MCF 10A (cell line): ENCODE data around the gene ITIH1. TPM values are rescaled to one million over a fixed set of nuclear protein-coding genes. Genes with fewer than 3 reads are reported as not detected.

Source experiments
- BruUV-seq: library from RNA; stranded (reverse); fragments of 400-500 nt; replicated peaks from 2 replicates; lab custom pipeline; 2021; lab: Mats Ljungman, UMichigan
- CTCF ChIA-PET: fragments of 300-600 bp; sonication (Branson Sonifier 250); formaldehyde crosslinking; extraction: SDS; loops from one replicate; lab custom pipeline; 2021; ENCODE audit warnings: antibody characterized with exemption, inconsistent platforms; lab: Yijun Ruan, JAX
- POLR2A ChIA-PET: fragments of 300-600, 350-650 bp; sonication (Branson Sonifier 250); formaldehyde crosslinking; extraction: SDS; loops from one replicate; lab custom pipeline; 2020; ENCODE audit warnings: antibody characterized with exemption, inconsistent platforms; lab: Yijun Ruan, JAX
- DNase-seq: peaks from one replicate; pipeline ENCODE4 v3.0.0-alpha.2; 2018; ENCODE audit not compliant: unreplicated experiment
- H3K27ac Mint-ChIP-seq: one replicate; pipeline ENCODE4 v1.8.0; 2022; ENCODE audit warnings: mild to moderate bottlenecking, low read depth, mixed read lengths; ENCODE audit not compliant: unreplicated experiment
- H3K27me3 Mint-ChIP-seq: one replicate; pipeline ENCODE4 v1.8.0; 2022; ENCODE audit warnings: mixed read lengths; ENCODE audit not compliant: insufficient read depth, unreplicated experiment
- H3K36me3 Mint-ChIP-seq: one replicate; pipeline ENCODE4 v1.8.0; 2022; ENCODE audit warnings: mild to moderate bottlenecking, moderate library complexity, mixed read lengths; ENCODE audit not compliant: insufficient read depth, unreplicated experiment
- H3K4me1 Mint-ChIP-seq: one replicate; pipeline ENCODE4 v1.8.0; 2022; ENCODE audit warnings: mixed read lengths; ENCODE audit not compliant: insufficient read depth, unreplicated experiment
- H3K4me3 Mint-ChIP-seq: one replicate; pipeline ENCODE4 v1.8.0; 2022; ENCODE audit warnings: mild to moderate bottlenecking, moderate library complexity, mixed read lengths; ENCODE audit not compliant: unreplicated experiment
- H3K9me3 Mint-ChIP-seq: one replicate; pipeline ENCODE4 v1.8.0; 2022; ENCODE audit warnings: mixed read lengths; ENCODE audit not compliant: unreplicated experiment
- CTCF ChIP-seq: fragments of 200-600 bp; IDR thresholded peaks from one replicate; pipeline ENCODE4 v1.8.0; 2022; ENCODE audit warnings: antibody characterized with exemption, mild to moderate bottlenecking; ENCODE audit not compliant: unreplicated experiment
- intact Hi-C: fragments of 100-400 bp; cut with micrococcal nuclease; formaldehyde crosslinking; loops from 2 replicates; pipeline ENCODE4 v1.14.1; 2022
- total RNA-seq: library from RNA; stranded (reverse); gene quantifications from 2 replicates; pipeline ENCODE4 v1.2.3, GENCODE V29; 2022

ITIH1 gene
- total RNA-seq, 1 experiment from 2014 or later: not detected

- peaks cover 36% of the 10 kb centered on the region for H3K27me3 Mint-ChIP-seq
- no peaks in the 10 kb centered on the region for H3K4me1 Mint-ChIP-seq
- no peak overlapping the region for H3K27ac Mint-ChIP-seq
- no TSS peak for BruUV-seq
- CTCF ChIA-PET: no interaction called here
- no peaks in the 10 kb centered on the region for H3K36me3 Mint-ChIP-seq
- intact Hi-C loops: no loop called here
- no peaks in the 10 kb centered on the region for H3K9me3 Mint-ChIP-seq
- POLR2A ChIA-PET: interaction anchor here (1.0 kb wide), 1 partner anchor 10 kb away, joined by 5 read pairs; no protein-coding TSS in a partner anchor
- no peak for TF ChIP-seq CTCF
- no peak overlapping the region for H3K4me3 Mint-ChIP-seq
- DNase-seq: no peak
Observed at GRCh38 chr3:52782412-52783210, 5.2 kb downstream of the ITIH1 start.

- Mint-ChIP-seq H3K36me3 (no peaks in the 10 kb centered on the region), H3K27ac (no peak overlapping the region), H3K4me1 (no peaks in the 10 kb centered on the region), H3K27me3 (peaks cover 36% of the 10 kb centered on the region), H3K9me3 (no peaks in the 10 kb centered on the region), H3K4me3 (no peak overlapping the region)
- intact Hi-C loops: no loop called here
- no peak for TF ChIP-seq CTCF
- BruUV-seq: no TSS peak
- no peak for DNase-seq
- CTCF ChIA-PET: no interaction called here
- POLR2A ChIA-PET: interaction anchor here (1.0 kb wide), 1 partner anchor 11 kb away, joined by 5 read pairs; no protein-coding TSS in a partner anchor
Observed at GRCh38 chr3:52783211-52783555, 5.8 kb downstream of the ITIH1 start.

GRCh38 chr3:52784021-52784621 lies 6.7 kb downstream of the ITIH1 start:
- Mint-ChIP-seq H3K27ac (no peak overlapping the region), H3K27me3 (peaks cover 36% of the 10 kb centered on the region), H3K4me3 (no peak overlapping the region), H3K36me3 (no peaks in the 10 kb centered on the region), H3K9me3 (no peaks in the 10 kb centered on the region), H3K4me1 (no peaks in the 10 kb centered on the region)
- ChIA-PET POLR2A (interaction anchor here (0.9 to 1.0 kb wide), 2 partner anchors 12 to 13 kb away, joined by 3 to 5 read pairs; no protein-coding TSS in a partner anchor), CTCF (interaction anchor here (0.7 kb wide), 1 partner anchor 92 kb away, joined by 3 read pairs; no protein-coding TSS in a partner anchor)
- no peak for DNase-seq
- TF ChIP-seq CTCF: no peak
- intact Hi-C loops: no loop called here
- BruUV-seq: no TSS peak

GRCh38 chr3:52784931-52785590 lies 7.7 kb downstream of the ITIH1 start:
- H3K27ac Mint-ChIP-seq: no peak overlapping the region
- no peaks in the 10 kb centered on the region for H3K36me3 Mint-ChIP-seq
- no peak for DNase-seq
- intact Hi-C loops: no loop called here
- H3K9me3 Mint-ChIP-seq: no peaks in the 10 kb centered on the region
- no peak overlapping the region for H3K4me3 Mint-ChIP-seq
- BruUV-seq: no TSS peak
- ChIA-PET CTCF (no interaction called here), POLR2A (interaction anchor here (0.9 kb wide), 1 partner anchor 14 kb away, joined by 3 read pairs; no protein-coding TSS in a partner anchor)
- peaks cover 36% of the 10 kb centered on the region for H3K27me3 Mint-ChIP-seq
- no peak for TF ChIP-seq CTCF
- no peaks in the 10 kb centered on the region for H3K4me1 Mint-ChIP-seq
